Measurements from ENCODE around the gene ADD3. TPM values are rescaled to one million over a fixed set of nuclear protein-coding genes. Genes with fewer than 3 reads are reported as not detected.

The ADD3 gene
- total RNA-seq, 3 donors from 2014 or later (not counting 1 experiment from before 2014, with no cell fraction given), result 341 to 437 (median 344) TPM

GRCh38 chr10:110137142-110137545 lies 129.4 kb downstream of the ADD3 start:
- H3K36me3 Mint-ChIP-seq, result peaks cover 9% of the 10 kb centered on the region
- TF ChIP-seq CTCF (IDR thresholded peaks at IDR 0.05), result peak; percentile 86
- Histone ChIP-seq H3K27ac (ENCODE audit: low read length) (no peak overlapping the region), H3K27me3 (ENCODE audit: control insufficient read depth, insufficient read depth, low read length) (no peaks in the 10 kb centered on the region), H3K4me3 (ENCODE audit: low read length) (no peak overlapping the region), H3K36me3 (ENCODE audit: control insufficient read depth, insufficient read depth, low read length) (peaks cover 28% of the 10 kb centered on the region), H3K9me3 (ENCODE audit: control insufficient read depth, insufficient read depth, low read length) (no peaks in the 10 kb centered on the region), H3K4me1 (ENCODE audit: control insufficient read depth, insufficient read depth, low read length) (peaks cover 5% of the 10 kb centered on the region)
- no CpG with 5 or more reads among the region's 2 CpGs for WGBS (ENCODE audit: insufficient coverage)
- ATAC-seq (peak; percentile 74 to 87 (median 81)), DNase-seq (peak in 1 of 2 donors; percentile 79)
- no peaks in the 10 kb centered on the region for H3K9me3 Mint-ChIP-seq
- no peaks in the 10 kb centered on the region for H3K27me3 Mint-ChIP-seq (ENCODE audit: low read depth in 2 of 2)
- peak overlapping the region; percentile 15 for H3K4me3 Mint-ChIP-seq
- peaks cover 22 to 25% of the 10 kb centered on the region in 2 donors for H3K4me1 Mint-ChIP-seq
- intact Hi-C loops (cut with micrococcal nuclease), result loop anchor here (1.0 to 5.0 kb wide), 7 partner anchors 70 to 430 kb away; partner anchors contain the start of genes MXI1 and SMC3
- H3K27ac Mint-ChIP-seq, result peak overlapping the region; percentile 77 to 81

- DNase-seq (peak in 1 of 2 donors; percentile 84), ATAC-seq (peak; percentile 70 to 73 (median 71))
- peak; percentile 75 for TF ChIP-seq CTCF (IDR thresholded peaks at IDR 0.05)
- WGBS (ENCODE audit: insufficient coverage), result 64% methylated on average over 3 of the region's 5 CpGs
- H3K4me3 Mint-ChIP-seq, result no peak overlapping the region
- H3K27ac Mint-ChIP-seq, result peak overlapping the region in 1 of 2 donors; percentile 81
- H3K4me1 Mint-ChIP-seq, result peaks cover 31% of the 10 kb centered on the region in 2 donors
- H3K27me3 Mint-ChIP-seq (ENCODE audit: low read depth in 2 of 2), result peaks cover 4% of the 10 kb centered on the region in 2 donors
- intact Hi-C loops (cut with micrococcal nuclease), result loop anchor here (5.0 kb wide), 4 partner anchors 69 to 429 kb away; partner anchors contain the start of genes MXI1 and SMC3
- no peaks in the 10 kb centered on the region for H3K9me3 Mint-ChIP-seq
- peaks cover 2% of the 10 kb centered on the region for H3K36me3 Mint-ChIP-seq
- Histone ChIP-seq H3K27ac (ENCODE audit: low read length) (no peak overlapping the region), H3K9me3 (ENCODE audit: control insufficient read depth, insufficient read depth, low read length) (no peaks in the 10 kb centered on the region), H3K4me1 (ENCODE audit: control insufficient read depth, insufficient read depth, low read length) (peaks cover 8% of the 10 kb centered on the region), H3K27me3 (ENCODE audit: control insufficient read depth, insufficient read depth, low read length) (no peaks in the 10 kb centered on the region), H3K4me3 (ENCODE audit: low read length) (no peak overlapping the region), H3K36me3 (ENCODE audit: control insufficient read depth, insufficient read depth, low read length) (peaks cover 19% of the 10 kb centered on the region)
These were observed 130.5 kb downstream of the ADD3 start for GRCh38 chr10:110138197-110138812.

- Mint-ChIP-seq H3K36me3 (no peaks in the 10 kb centered on the region), H3K4me3 (no peak overlapping the region), H3K4me1 (peaks cover 33 to 34% of the 10 kb centered on the region in 2 donors), H3K9me3 (no peaks in the 10 kb centered on the region), H3K27me3 (ENCODE audit: low read depth in 2 of 2) (peaks cover 9 to 21% of the 10 kb centered on the region in 2 donors), H3K27ac (no peak overlapping the region)
- no peaks in the 10 kb centered on the region for H3K36me3 ChIP-seq (ENCODE audit: control insufficient read depth, insufficient read depth, low read length)
- TF ChIP-seq CTCF (IDR thresholded peaks at IDR 0.05), result no peak
- intact Hi-C loops (cut with micrococcal nuclease), result no loop called here
- H3K9me3 ChIP-seq (ENCODE audit: control insufficient read depth, insufficient read depth, low read length), result no peaks in the 10 kb centered on the region
- no peak overlapping the region for H3K4me3 ChIP-seq (ENCODE audit: low read length)
- DNase-seq (no peak), ATAC-seq (no peak)
- 39% methylated on average over 1 of the region's 1 CpG for WGBS (ENCODE audit: insufficient coverage)
- H3K27ac ChIP-seq (ENCODE audit: low read length), result no peak overlapping the region
- H3K27me3 ChIP-seq (ENCODE audit: control insufficient read depth, insufficient read depth, low read length), result peaks cover 7% of the 10 kb centered on the region
- peaks cover 8% of the 10 kb centered on the region for H3K4me1 ChIP-seq (ENCODE audit: control insufficient read depth, insufficient read depth, low read length)
These were observed 133.4 kb downstream of the ADD3 start for GRCh38 chr10:110141185-110141584.

Measured in natural killer cell (primary cell).